DND-41 (cell line): ENCODE data around the gene PSMC3.

Experiments used
- CTCF ChIP-seq: IDR thresholded peaks from 2 replicates; pipeline ENCODE4 v1.5.1; 2012; ENCODE audit warnings: borderline replicate concordance, low read length, moderate library complexity, mild to moderate bottlenecking; ENCODE audit not compliant: poor library complexity, severe bottlenecking; ENCODE audit errors: extremely low read depth
- EZH2 ChIP-seq: IDR thresholded peaks from 3 replicates; pipeline ENCODE4 v1.6.1; 2012; ENCODE audit warnings: borderline replicate concordance, low read depth, mild to moderate bottlenecking, moderate library complexity, low read length, inconsistent platforms; ENCODE audit not compliant: severe bottlenecking

DNA sequence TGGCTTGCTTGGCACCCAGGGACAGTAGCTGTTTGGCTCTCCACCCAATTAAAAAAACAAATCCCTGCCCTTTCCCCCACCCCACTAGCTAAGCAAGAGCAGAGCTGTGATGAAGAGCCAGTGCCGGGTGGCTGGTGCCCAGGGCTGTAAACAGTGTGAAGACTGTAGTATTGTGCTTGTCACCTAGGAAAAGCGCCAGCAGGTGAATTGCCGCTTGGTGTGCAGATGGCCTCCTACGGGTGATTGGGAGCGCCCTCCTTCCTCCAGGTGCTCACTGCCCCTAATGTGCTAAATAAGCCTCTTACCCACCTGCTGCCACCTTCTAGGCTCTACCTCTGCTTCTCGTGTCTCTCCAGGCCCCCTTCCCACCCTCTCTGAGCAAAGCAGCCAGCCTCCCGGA is 41.1 kb upstream of the PSMC3 start:
- TF ChIP-seq CTCF (no peak), EZH2 (no peak)
